NB4 (cell line): Measurements from ENCODE around the gene ARHGAP26.

Experiments used
- MYC ChIP-seq: IDR thresholded peaks from 2 replicates; pipeline ENCODE4 v1.6.1; 2011; ENCODE audit warnings: low read depth, low read length
- TF ChIP-seq, protein P1 (sequence below): IDR thresholded peaks from one replicate; pipeline ENCODE4 v1.5.1; 2012; ENCODE audit warnings: low read depth, low read length

- TF ChIP-seq, protein P1, sequence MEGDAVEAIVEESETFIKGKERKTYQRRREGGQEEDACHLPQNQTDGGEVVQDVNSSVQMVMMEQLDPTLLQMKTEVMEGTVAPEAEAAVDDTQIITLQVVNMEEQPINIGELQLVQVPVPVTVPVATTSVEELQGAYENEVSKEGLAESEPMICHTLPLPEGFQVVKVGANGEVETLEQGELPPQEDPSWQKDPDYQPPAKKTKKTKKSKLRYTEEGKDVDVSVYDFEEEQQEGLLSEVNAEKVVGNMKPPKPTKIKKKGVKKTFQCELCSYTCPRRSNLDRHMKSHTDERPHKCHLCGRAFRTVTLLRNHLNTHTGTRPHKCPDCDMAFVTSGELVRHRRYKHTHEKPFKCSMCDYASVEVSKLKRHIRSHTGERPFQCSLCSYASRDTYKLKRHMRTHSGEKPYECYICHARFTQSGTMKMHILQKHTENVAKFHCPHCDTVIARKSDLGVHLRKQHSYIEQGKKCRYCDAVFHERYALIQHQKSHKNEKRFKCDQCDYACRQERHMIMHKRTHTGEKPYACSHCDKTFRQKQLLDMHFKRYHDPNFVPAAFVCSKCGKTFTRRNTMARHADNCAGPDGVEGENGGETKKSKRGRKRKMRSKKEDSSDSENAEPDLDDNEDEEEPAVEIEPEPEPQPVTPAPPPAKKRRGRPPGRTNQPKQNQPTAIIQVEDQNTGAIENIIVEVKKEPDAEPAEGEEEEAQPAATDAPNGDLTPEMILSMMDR = no peak
- no peak for TF ChIP-seq MYC
Observed at GRCh38 chr5:142973932-142974331, 203.8 kb downstream of the ARHGAP26 start.
